Lower leg skin (tissue), 4 donors: ENCODE measurements around the gene MAGI2. TPM values are rescaled to one million over a fixed set of nuclear protein-coding genes. Genes with fewer than 3 reads are reported as not detected.

ENCODE experiments used
- DNase-seq, 2 donors: peaks; one replicate each; pipeline ENCODE4 v3.0.0-alpha.2; 2019; ENCODE audit warnings: low spot score in 2 of 2
- H3K4me3 ChIP-seq: fragments of 200-600 bp; sonication (generic); 2 replicates; pipeline ENCODE4 v1.5.1; 2017; ENCODE audit warnings: mild to moderate bottlenecking, low read depth; ENCODE audit not compliant: poor library complexity, severe bottlenecking
- POLR2A ChIP-seq, 2 donors: fragments of 450-650 bp; IDR thresholded peaks; one replicate each; pipeline ENCODE4 v1.6.1; 2016 to 2017; ENCODE audit warnings: antibody characterized with exemption in 2 of 2, mild to moderate bottlenecking in 1 of 2, moderate library complexity in 1 of 2
- WGBS, 2 donors: methylation state at CpG; one replicate each; pipeline ENCODE4 v1.1.5; 2018; 5-methylcytosine and 5-hydroxymethylcytosine counted together
- intact Hi-C: fragments of 100-400 bp; cut with DNase I; formaldehyde crosslinking; loops from one replicate; pipeline ENCODE4 v1.15.0; 2023; ENCODE audit warnings: low total_unique reads
- total RNA-seq, 4 donors: library from RNA; depleted of rRNA; stranded (reverse); fragments of >200 nt; gene quantifications; one replicate each; pipeline ENCODE4 v1.1.0, GENCODE V29; 2016
- TF ChIP-seq, protein P1 (sequence below), 3 donors: fragments of 450-650 bp; IDR thresholded peaks; one replicate each; pipeline ENCODE4 v1.5.1; 2016; ENCODE audit warnings: antibody characterized with exemption in 3 of 3, mild to moderate bottlenecking in 3 of 3, moderate library complexity in 2 of 3

Gene MAGI2
- total RNA-seq, 4 donors from 2014 or later: 1.6 to 3.0 (median 2.1) TPM

DNA sequence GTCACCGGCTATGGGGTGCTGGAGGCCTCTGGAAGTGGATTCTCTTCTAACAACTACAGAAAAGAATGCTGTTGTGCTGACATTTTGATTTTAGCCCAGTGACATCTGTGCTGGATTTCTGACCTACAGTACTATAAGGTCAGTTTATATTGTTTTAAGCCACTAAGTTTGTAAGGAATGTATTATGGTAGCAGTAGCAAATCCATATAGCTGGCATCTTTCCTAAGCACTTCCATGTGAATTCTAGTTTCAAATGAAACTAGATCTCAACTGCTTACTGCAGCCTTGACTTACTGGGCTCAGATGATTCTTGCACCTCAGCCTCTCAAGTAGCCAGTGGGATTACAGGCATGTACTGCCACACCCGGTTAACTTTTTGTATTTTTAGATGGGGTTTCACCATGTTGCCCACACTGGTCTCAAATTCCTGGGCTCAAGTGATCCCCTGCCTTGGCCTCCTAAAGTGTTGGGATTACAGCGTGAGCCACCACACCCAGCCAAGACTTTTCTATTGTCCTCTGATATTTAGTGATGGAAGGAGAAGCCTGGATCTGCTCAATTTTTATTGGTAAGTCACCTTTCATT, 1240.9 kb downstream of the MAGI2 start:
- WGBS, 2 donors: 91 to 93% methylated on average over 3 of the region's 3 CpGs
- no peak for DNase-seq
- intact Hi-C loops: no loop called here
- TF ChIP-seq POLR2A (IDR thresholded peaks at IDR 0.05): no peak
- TF ChIP-seq, protein P1, sequence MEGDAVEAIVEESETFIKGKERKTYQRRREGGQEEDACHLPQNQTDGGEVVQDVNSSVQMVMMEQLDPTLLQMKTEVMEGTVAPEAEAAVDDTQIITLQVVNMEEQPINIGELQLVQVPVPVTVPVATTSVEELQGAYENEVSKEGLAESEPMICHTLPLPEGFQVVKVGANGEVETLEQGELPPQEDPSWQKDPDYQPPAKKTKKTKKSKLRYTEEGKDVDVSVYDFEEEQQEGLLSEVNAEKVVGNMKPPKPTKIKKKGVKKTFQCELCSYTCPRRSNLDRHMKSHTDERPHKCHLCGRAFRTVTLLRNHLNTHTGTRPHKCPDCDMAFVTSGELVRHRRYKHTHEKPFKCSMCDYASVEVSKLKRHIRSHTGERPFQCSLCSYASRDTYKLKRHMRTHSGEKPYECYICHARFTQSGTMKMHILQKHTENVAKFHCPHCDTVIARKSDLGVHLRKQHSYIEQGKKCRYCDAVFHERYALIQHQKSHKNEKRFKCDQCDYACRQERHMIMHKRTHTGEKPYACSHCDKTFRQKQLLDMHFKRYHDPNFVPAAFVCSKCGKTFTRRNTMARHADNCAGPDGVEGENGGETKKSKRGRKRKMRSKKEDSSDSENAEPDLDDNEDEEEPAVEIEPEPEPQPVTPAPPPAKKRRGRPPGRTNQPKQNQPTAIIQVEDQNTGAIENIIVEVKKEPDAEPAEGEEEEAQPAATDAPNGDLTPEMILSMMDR (IDR thresholded peaks at IDR 0.05): no peak
- no peak overlapping the region for H3K4me3 ChIP-seq

DNA sequence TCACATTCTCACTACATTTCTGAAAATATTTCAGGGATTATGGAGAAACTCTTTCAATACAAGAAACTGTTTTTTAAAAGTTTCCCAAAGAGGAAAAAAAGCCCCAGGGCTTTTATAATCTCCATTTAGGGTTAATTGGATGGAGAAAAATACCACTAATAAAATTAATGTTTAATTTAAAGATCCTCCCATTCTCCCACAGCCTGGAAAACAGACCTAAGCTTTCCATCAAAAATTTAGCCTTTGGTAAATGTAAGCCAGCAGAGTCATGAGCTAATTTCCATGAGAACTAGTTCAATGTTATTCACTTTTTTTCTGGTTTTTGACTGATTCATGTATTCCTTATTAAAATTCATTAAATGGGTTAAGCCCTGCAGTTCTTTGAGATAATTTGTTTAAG, 1246.2 kb downstream of the MAGI2 start:
- no peak overlapping the region for H3K4me3 ChIP-seq
- DNase-seq: no peak
- intact Hi-C loops: no loop called here
- TF ChIP-seq POLR2A (IDR thresholded peaks at IDR 0.05): no peak
- TF ChIP-seq, protein P1 (IDR thresholded peaks at IDR 0.05): no peak

DNA sequence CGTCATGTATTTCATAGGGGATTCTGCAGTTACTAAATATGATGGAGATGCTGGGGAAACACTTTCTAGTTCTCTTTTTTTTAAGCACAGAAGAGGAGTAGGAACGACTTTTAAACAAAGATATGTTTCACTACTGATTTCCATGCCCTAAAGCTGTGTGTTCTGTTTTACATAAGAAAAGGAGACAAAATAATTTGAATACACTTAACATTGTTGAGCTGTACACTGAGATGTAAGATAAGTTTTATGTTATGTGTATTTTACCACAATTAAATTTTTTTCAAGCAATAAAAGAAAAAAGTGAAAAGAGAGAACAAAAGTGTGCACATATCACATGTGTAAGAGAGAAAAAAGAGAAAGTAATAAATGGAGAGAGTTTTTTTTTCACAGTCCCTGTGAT, 1246.7 kb downstream of the MAGI2 start:
- no peak for DNase-seq
- TF ChIP-seq POLR2A (IDR thresholded peaks at IDR 0.05): no peak
- TF ChIP-seq, protein P1 (IDR thresholded peaks at IDR 0.05): no peak
- no peak overlapping the region for H3K4me3 ChIP-seq
- 36 to 38% methylated on average over 2 of the region's 2 CpGs for WGBS, 2 donors
- intact Hi-C loops: no loop called here

DNA sequence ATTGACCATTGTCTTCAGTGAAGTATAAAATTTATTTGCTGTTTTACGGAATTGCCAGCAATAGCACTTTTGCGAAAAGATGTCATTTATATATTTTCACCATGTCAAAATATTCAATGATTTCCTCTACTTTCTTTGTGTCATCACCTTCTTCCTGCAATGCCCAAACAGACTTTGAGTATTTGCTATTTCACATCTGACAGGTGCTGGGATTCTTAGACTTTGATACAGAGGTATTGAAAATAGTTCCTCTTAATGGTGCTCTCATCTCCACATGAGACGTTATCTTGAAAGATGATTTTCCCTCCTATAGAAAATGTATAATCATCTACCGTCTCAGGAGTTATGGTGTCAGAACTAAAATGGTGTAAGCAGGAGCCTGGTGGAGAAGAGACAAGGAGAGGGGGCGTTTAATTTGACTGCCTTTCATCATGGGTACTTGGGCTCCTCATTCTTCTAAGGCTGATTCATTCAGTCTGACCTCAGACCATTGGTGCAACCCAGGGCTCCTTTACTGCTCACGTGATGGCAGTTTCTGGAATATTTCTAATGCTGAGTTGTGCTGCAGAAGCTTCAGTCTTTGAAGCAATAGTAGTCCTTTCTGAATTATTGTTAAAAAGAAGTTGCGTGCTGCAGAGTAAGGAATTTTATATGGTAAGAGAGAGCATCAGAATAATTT, 1250.3 kb downstream of the MAGI2 start:
- no peak overlapping the region for H3K4me3 ChIP-seq
- TF ChIP-seq, protein P1 (IDR thresholded peaks at IDR 0.05): no peak
- no peak for TF ChIP-seq POLR2A (IDR thresholded peaks at IDR 0.05)
- intact Hi-C loops: no loop called here
- 83 to 91% methylated on average over 7 of the region's 7 CpGs for WGBS, 2 donors
- DNase-seq: no peak

DNA sequence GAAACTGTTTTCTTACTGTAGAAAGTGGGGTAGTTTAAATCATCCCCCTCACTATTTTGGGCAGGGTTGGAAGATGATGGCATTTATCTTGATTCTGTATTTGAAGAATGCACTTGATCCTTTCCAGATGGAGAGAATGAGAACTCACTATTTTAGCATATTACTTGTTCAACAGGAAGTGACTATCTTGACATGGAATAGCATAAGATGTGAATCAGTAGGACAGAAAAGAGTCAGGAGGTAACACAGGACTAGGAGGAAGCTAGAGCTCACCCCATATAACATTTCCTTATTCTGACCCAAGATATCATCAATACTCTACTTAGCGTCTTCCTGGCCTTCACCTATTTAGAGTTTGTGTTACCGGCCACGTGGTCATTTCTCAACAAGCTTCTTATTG, 1254.7 kb downstream of the MAGI2 start:
- TF ChIP-seq, protein P1 (IDR thresholded peaks at IDR 0.05): no peak
- no peak for TF ChIP-seq POLR2A (IDR thresholded peaks at IDR 0.05)
- intact Hi-C loops: no loop called here

DNA sequence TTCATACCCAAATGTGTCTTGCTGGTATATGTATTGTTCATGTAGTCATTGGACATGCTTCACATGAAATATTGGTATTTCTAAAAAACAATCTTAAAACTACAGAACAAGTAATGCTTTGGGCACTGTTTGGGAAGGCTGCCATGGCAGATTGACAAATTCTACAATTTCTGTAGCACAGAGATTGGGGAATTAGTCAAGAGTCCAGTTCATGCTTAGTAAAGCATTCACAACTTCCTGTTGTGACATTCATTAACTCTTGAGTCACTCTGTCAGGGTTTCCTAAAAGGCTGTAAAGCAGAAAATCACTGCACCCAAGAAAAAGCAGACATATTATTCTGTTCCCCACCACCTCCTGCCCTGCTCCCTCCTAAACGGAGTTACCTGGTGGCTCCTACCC, 1256.0 kb downstream of the MAGI2 start:
- intact Hi-C loops: no loop called here
- TF ChIP-seq, protein P1 (IDR thresholded peaks at IDR 0.05): no peak
- no peak for TF ChIP-seq POLR2A (IDR thresholded peaks at IDR 0.05)
- WGBS, 2 donors: 75 to 94% methylated on average over 1 of the region's 1 CpG
- no peak overlapping the region for H3K4me3 ChIP-seq
- DNase-seq: no peak

More for the DNA sequence above, 1254.7 kb downstream of the MAGI2 start:
- H3K4me3 ChIP-seq: no peak overlapping the region
- WGBS, 2 donors: 91 to 96% methylated on average over 3 of the region's 3 CpGs
- no peak for DNase-seq
